Astrocyte of the spinal cord (primary cell): ENCODE data around the gene AHCYL1.

Experiments used
- DNase-seq: peaks from one replicate; pipeline ENCODE4 v3.0.0; 2011; ENCODE audit warnings: low read depth, low spot score
- H3K4me3 ChIP-seq: 2 replicates; pipeline ENCODE4 v1.5.1; 2011; ENCODE audit warnings: low read depth, mild to moderate bottlenecking, low read length, moderate library complexity
- CTCF ChIP-seq: IDR thresholded peaks from 2 replicates; pipeline ENCODE4 v1.5.1; 2012; ENCODE audit warnings: low read depth, mild to moderate bottlenecking, low read length, inconsistent platforms
- in situ Hi-C: cut with HindIII; loops from 2 replicates; pipeline ENCODE4 v1.10.0; 2017; ENCODE audit warnings: low sequenced_read_pairs

The AHCYL1 gene

GRCh38 chr1:110039641-110040040, 55.1 kb downstream of the AHCYL1 start:
- in situ Hi-C loops = no loop called here
- DNase-seq = no peak
- TF ChIP-seq CTCF = no peak
- no peak overlapping the region for H3K4me3 ChIP-seq

- no peak for TF ChIP-seq CTCF
- DNase-seq = no peak
- in situ Hi-C loops = no loop called here
- H3K4me3 ChIP-seq = no peak overlapping the region
These were observed 56.0 kb downstream of the AHCYL1 start for GRCh38 chr1:110040548-110040947.

GRCh38 chr1:110043016-110043415, 58.5 kb downstream of the AHCYL1 start:
- no peak overlapping the region for H3K4me3 ChIP-seq
- no peak for DNase-seq
- in situ Hi-C loops = no loop called here
- TF ChIP-seq CTCF = no peak

- DNase-seq = no peak
- TF ChIP-seq CTCF = no peak
- in situ Hi-C loops = no loop called here
- H3K4me3 ChIP-seq = no peak overlapping the region
These were observed 62.9 kb downstream of the AHCYL1 start for GRCh38 chr1:110047463-110047862.

- no peak for DNase-seq
- no peak overlapping the region for H3K4me3 ChIP-seq
- in situ Hi-C loops = no loop called here
- TF ChIP-seq CTCF = no peak
These were observed 63.7 kb downstream of the AHCYL1 start for GRCh38 chr1:110048240-110048639.

GRCh38 chr1:110048923-110049601, 64.5 kb downstream of the AHCYL1 start:
- no peak overlapping the region for H3K4me3 ChIP-seq
- TF ChIP-seq CTCF = no peak
- in situ Hi-C loops = no loop called here
- DNase-seq = no peak
